Neural cell (in vitro differentiated cells): ENCODE data around the gene EXD3. TPM values are rescaled to one million over a fixed set of nuclear protein-coding genes. Genes with fewer than 3 reads are reported as not detected.

Source experiments
- H2AFZ ChIP-seq: fragments of 200-600, 300-800 bp; sonication (generic), shearing (Covaris generic); 2 replicates; pipeline ENCODE4 v1.6.0; 2014; ENCODE audit warnings: low read depth, mild to moderate bottlenecking, antibody characterized with exemption, low read length, moderate library complexity
- H3F3A ChIP-seq: fragments of 200-600 bp; shearing (Covaris generic); 2 replicates; pipeline ENCODE4 v1.6.1; 2016; ENCODE audit warnings: mild to moderate bottlenecking, moderate library complexity, mixed read lengths, antibody characterized with exemption, low read length; ENCODE audit not compliant: insufficient read depth, poor library complexity, severe bottlenecking
- H3K27ac ChIP-seq: fragments of 200-600, 300-800 bp; sonication (generic), shearing (Covaris generic); 2 replicates; pipeline ENCODE4 v1.5.1; 2014; ENCODE audit warnings: mild to moderate bottlenecking, low read length, moderate library complexity
- H3K27me3 ChIP-seq: fragments of 300-800, 200-600 bp; sonication (generic), shearing (Covaris generic); 2 replicates; pipeline ENCODE4 v1.6.0; 2014; ENCODE audit warnings: mild to moderate bottlenecking, low read depth, low read length, moderate library complexity; ENCODE audit not compliant: insufficient read depth
- H3K36me3 ChIP-seq: fragments of 300-800, 200-600 bp; sonication (generic), shearing (Covaris generic); 2 replicates; pipeline ENCODE4 v1.5.1; 2014; ENCODE audit warnings: mild to moderate bottlenecking, antibody characterized with exemption, low read length, moderate library complexity; ENCODE audit not compliant: insufficient read depth
- H3K4me2 ChIP-seq: fragments of 300-800, 200-600 bp; sonication (generic), shearing (Covaris generic); 2 replicates; pipeline ENCODE4 v1.6.0; 2014; ENCODE audit warnings: mild to moderate bottlenecking, low read length
- H3K4me3 ChIP-seq: fragments of 300-800, 200-600 bp; sonication (generic), shearing (Covaris generic); 2 replicates; pipeline ENCODE4 v1.5.1; 2014; ENCODE audit warnings: mild to moderate bottlenecking, low read length, moderate library complexity
- H3K79me2 ChIP-seq: fragments of 200-600 bp; shearing (Covaris generic); replicated peaks from 2 replicates; pipeline ENCODE4 v1.6.0; 2014; ENCODE audit warnings: mild to moderate bottlenecking, low read length, moderate library complexity; ENCODE audit not compliant: insufficient read depth
- H3K9ac ChIP-seq: fragments of 300-800, 200-600 bp; sonication (generic), shearing (Covaris generic); 2 replicates; pipeline ENCODE4 v1.6.1; 2016; ENCODE audit warnings: mild to moderate bottlenecking, low read length, mixed read lengths
- H3K9me2 ChIP-seq: fragments of 200-600 bp; shearing (Covaris generic); 2 replicates; pipeline ENCODE4 v1.6.1; 2016; ENCODE audit warnings: mild to moderate bottlenecking, low read length, mixed read lengths; ENCODE audit not compliant: insufficient read depth
- H3K9me3 ChIP-seq: fragments of 200-600, 300-800 bp; sonication (generic), shearing (Covaris generic); 2 replicates; pipeline ENCODE4 v1.6.1; 2016; ENCODE audit warnings: mild to moderate bottlenecking, mixed run types, low read length, moderate library complexity, mixed read lengths
- H4K20me1 ChIP-seq: fragments of 200-600 bp; shearing (Covaris generic); 2 replicates; pipeline ENCODE4 v1.6.1; 2016; ENCODE audit warnings: mild to moderate bottlenecking, mixed run types; ENCODE audit not compliant: insufficient read depth
- EP300 ChIP-seq: fragments of 450-650 bp; conservative IDR thresholded peaks from 2 replicates; pipeline ENCODE4 v1.6.1; 2014; ENCODE audit warnings: antibody characterized with exemption, mild to moderate bottlenecking, moderate library complexity; ENCODE audit not compliant: poor library complexity, severe bottlenecking
- EZH2 ChIP-seq: fragments of 200-600, 300-800 bp; shearing (Covaris generic), sonication (generic); IDR thresholded peaks from 2 replicates; pipeline ENCODE4 v1.6.1; 2014; ENCODE audit warnings: antibody characterized with exemption, low read length, borderline replicate concordance, mild to moderate bottlenecking; ENCODE audit not compliant: insufficient read depth, poor library complexity, severe bottlenecking
- MXI1 ChIP-seq: fragments of 450-650 bp; conservative IDR thresholded peaks from 2 replicates; pipeline ENCODE4 v1.6.1; 2014; ENCODE audit warnings: antibody characterized with exemption, mild to moderate bottlenecking; ENCODE audit not compliant: poor library complexity, severe bottlenecking
- POLR2AphosphoS5 ChIP-seq: IDR thresholded peaks from 2 replicates; pipeline ENCODE4 v1.6.1; 2012
- RAD21 ChIP-seq: fragments of 450-650 bp; conservative IDR thresholded peaks from 2 replicates; pipeline ENCODE4 v1.6.1; 2014; ENCODE audit warnings: antibody characterized with exemption, mild to moderate bottlenecking, moderate library complexity
- REST ChIP-seq: IDR thresholded peaks from 2 replicates; pipeline ENCODE4 v1.6.1; 2012; ENCODE audit warnings: borderline replicate concordance
- SMC3 ChIP-seq: fragments of 450-650 bp; conservative IDR thresholded peaks from 2 replicates; pipeline ENCODE4 v1.6.1; 2014; ENCODE audit warnings: antibody characterized with exemption, mild to moderate bottlenecking, moderate library complexity; ENCODE audit not compliant: poor library complexity
- TAF1 ChIP-seq: IDR thresholded peaks from 2 replicates; pipeline ENCODE4 v1.6.1; 2012; ENCODE audit warnings: low read depth
- polyA plus RNA-seq: library from polyadenylated mRNA; depleted of rRNA; stranded (reverse); fragments of >200 nt; gene quantifications from 2 replicates; pipeline ENCODE4 v1.2.3, GENCODE V29; 2014
- TF ChIP-seq, protein P1 (sequence below): fragments of 450-650 bp; IDR thresholded peaks from 2 replicates; pipeline ENCODE4 v1.5.1; 2014; ENCODE audit warnings: antibody characterized with exemption, mild to moderate bottlenecking, moderate library complexity; ENCODE audit not compliant: poor library complexity, severe bottlenecking

The EXD3 gene
- polyA plus RNA-seq, 1 donor from 2014 or later, result 32.9 TPM

- TF ChIP-seq RAD21, result no peak
- H3K9me3 ChIP-seq, result peaks cover 17% of the 10 kb centered on the region
- H3K36me3 ChIP-seq, result no peaks in the 10 kb centered on the region
- H3K4me2 ChIP-seq, result no peak overlapping the region
- no peak overlapping the region for H3K9ac ChIP-seq
- H2AFZ ChIP-seq, result no peak overlapping the region
- H3K4me3 ChIP-seq, result no peak overlapping the region
- no peaks in the 10 kb centered on the region for H3F3A ChIP-seq
- no peaks in the 10 kb centered on the region for H3K27me3 ChIP-seq
- no peaks in the 10 kb centered on the region for H4K20me1 ChIP-seq
- H3K9me2 ChIP-seq, result no peaks in the 10 kb centered on the region
- H3K27ac ChIP-seq, result no peak overlapping the region
- no peaks in the 10 kb centered on the region for H3K79me2 ChIP-seq
Observed at GRCh38 chr9:137355761-137356365, 67.1 kb downstream of the EXD3 start.

GRCh38 chr9:137354845-137355760, 67.9 kb downstream of the EXD3 start:
- Histone ChIP-seq H3K4me3 (no peak overlapping the region), H3K9me3 (peaks cover 17% of the 10 kb centered on the region), H3K27ac (no peak overlapping the region), H4K20me1 (no peaks in the 10 kb centered on the region), H3F3A (no peaks in the 10 kb centered on the region), H3K27me3 (no peaks in the 10 kb centered on the region), H3K9ac (no peak overlapping the region), H3K9me2 (no peaks in the 10 kb centered on the region), H3K79me2 (no peaks in the 10 kb centered on the region), H2AFZ (no peak overlapping the region), H3K4me2 (no peak overlapping the region), H3K36me3 (no peaks in the 10 kb centered on the region)
- TF ChIP-seq EZH2, result no peak
- TF ChIP-seq TAF1, result no peak
- no peak for TF ChIP-seq MXI1
- no peak for TF ChIP-seq POLR2AphosphoS5
- TF ChIP-seq, protein P1, sequence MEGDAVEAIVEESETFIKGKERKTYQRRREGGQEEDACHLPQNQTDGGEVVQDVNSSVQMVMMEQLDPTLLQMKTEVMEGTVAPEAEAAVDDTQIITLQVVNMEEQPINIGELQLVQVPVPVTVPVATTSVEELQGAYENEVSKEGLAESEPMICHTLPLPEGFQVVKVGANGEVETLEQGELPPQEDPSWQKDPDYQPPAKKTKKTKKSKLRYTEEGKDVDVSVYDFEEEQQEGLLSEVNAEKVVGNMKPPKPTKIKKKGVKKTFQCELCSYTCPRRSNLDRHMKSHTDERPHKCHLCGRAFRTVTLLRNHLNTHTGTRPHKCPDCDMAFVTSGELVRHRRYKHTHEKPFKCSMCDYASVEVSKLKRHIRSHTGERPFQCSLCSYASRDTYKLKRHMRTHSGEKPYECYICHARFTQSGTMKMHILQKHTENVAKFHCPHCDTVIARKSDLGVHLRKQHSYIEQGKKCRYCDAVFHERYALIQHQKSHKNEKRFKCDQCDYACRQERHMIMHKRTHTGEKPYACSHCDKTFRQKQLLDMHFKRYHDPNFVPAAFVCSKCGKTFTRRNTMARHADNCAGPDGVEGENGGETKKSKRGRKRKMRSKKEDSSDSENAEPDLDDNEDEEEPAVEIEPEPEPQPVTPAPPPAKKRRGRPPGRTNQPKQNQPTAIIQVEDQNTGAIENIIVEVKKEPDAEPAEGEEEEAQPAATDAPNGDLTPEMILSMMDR, result no peak
- TF ChIP-seq REST, result no peak
- TF ChIP-seq EP300, result no peak
- TF ChIP-seq SMC3, result no peak
- no peak for TF ChIP-seq RAD21
